Measurements from ENCODE around the gene SRA1.

DNA sequence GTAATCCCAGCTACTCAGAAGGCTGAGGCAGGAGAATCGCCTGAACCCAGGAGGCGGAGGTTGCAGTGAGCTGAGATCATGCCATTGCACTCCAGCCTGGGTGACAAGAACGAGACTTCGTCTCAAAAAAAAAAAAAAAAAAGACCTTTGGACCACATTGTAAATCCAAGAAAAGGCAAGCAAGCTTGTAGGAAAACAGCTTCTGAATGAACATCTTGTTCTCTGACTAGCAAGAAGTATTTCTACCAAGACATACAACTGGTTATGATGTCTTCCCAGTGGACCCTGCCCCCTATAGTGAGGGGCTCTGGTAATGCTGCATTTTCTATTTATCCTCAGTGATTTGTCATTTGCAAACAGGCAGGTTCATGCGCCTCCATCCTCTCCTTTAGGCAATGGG is 14.3 kb downstream of the SRA1 start:
- TF ChIP-seq, protein P1, sequence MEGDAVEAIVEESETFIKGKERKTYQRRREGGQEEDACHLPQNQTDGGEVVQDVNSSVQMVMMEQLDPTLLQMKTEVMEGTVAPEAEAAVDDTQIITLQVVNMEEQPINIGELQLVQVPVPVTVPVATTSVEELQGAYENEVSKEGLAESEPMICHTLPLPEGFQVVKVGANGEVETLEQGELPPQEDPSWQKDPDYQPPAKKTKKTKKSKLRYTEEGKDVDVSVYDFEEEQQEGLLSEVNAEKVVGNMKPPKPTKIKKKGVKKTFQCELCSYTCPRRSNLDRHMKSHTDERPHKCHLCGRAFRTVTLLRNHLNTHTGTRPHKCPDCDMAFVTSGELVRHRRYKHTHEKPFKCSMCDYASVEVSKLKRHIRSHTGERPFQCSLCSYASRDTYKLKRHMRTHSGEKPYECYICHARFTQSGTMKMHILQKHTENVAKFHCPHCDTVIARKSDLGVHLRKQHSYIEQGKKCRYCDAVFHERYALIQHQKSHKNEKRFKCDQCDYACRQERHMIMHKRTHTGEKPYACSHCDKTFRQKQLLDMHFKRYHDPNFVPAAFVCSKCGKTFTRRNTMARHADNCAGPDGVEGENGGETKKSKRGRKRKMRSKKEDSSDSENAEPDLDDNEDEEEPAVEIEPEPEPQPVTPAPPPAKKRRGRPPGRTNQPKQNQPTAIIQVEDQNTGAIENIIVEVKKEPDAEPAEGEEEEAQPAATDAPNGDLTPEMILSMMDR (IDR thresholded peaks at IDR 0.05), result no peak
- no peak for TF ChIP-seq POLR2AphosphoS5 (IDR thresholded peaks at IDR 0.05; ENCODE audit: low read depth, low read length)
- TF ChIP-seq, protein P2, sequence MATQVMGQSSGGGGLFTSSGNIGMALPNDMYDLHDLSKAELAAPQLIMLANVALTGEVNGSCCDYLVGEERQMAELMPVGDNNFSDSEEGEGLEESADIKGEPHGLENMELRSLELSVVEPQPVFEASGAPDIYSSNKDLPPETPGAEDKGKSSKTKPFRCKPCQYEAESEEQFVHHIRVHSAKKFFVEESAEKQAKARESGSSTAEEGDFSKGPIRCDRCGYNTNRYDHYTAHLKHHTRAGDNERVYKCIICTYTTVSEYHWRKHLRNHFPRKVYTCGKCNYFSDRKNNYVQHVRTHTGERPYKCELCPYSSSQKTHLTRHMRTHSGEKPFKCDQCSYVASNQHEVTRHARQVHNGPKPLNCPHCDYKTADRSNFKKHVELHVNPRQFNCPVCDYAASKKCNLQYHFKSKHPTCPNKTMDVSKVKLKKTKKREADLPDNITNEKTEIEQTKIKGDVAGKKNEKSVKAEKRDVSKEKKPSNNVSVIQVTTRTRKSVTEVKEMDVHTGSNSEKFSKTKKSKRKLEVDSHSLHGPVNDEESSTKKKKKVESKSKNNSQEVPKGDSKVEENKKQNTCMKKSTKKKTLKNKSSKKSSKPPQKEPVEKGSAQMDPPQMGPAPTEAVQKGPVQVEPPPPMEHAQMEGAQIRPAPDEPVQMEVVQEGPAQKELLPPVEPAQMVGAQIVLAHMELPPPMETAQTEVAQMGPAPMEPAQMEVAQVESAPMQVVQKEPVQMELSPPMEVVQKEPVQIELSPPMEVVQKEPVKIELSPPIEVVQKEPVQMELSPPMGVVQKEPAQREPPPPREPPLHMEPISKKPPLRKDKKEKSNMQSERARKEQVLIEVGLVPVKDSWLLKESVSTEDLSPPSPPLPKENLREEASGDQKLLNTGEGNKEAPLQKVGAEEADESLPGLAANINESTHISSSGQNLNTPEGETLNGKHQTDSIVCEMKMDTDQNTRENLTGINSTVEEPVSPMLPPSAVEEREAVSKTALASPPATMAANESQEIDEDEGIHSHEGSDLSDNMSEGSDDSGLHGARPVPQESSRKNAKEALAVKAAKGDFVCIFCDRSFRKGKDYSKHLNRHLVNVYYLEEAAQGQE (IDR thresholded peaks at IDR 0.05; ENCODE audit: insufficient read depth in 1 of 2, low read depth in 2 of 2, low read length in 1 of 2), result no peak
- TF ChIP-seq TCF7L2 (IDR thresholded peaks at IDR 0.05; ENCODE audit: low read depth, low read length), result no peak

All from Panc1 (cell line).